Ovary (tissue), 9 donors: ENCODE data around the gene KLK6. TPM values are rescaled to one million over a fixed set of nuclear protein-coding genes. Genes with fewer than 3 reads are reported as not detected.

Experiments
- DNase-seq, 5 donors: peaks; one replicate each; pipeline ENCODE4 v3.0.0-alpha.2; 2019 to 2020
- H3K27ac ChIP-seq, 2 donors: fragments of 200-600 bp; one replicate each; pipeline versions ENCODE4 v1.5.1 to v1.8.0; 2019 to 2022
- H3K27me3 ChIP-seq: fragments of 200-600 bp; one replicate; pipeline ENCODE4 v1.8.0; 2022
- H3K36me3 ChIP-seq: fragments of 200-600 bp; sonication (generic); one replicate; pipeline ENCODE4 v1.5.1; 2019
- H3K4me1 ChIP-seq: one replicate; pipeline ENCODE4 v1.8.1; 2013; ENCODE audit warnings: mild to moderate bottlenecking, moderate library complexity; ENCODE audit not compliant: insufficient read depth
- H3K4me3 ChIP-seq: fragments of 200-600 bp; sonication (generic); one replicate; pipeline ENCODE4 v1.5.1; 2017
- H3K9me3 ChIP-seq, 2 donors: fragments of 200-600 bp in 1 of 2; sonication (generic) in 1 of 2; one replicate each; pipeline versions ENCODE4 v1.5.1 to v1.8.1; 2013 to 2019; ENCODE audit warnings: mild to moderate bottlenecking in 1 of 2, moderate library complexity in 1 of 2
- EP300 ChIP-seq: sonication (generic); formaldehyde crosslinking; IDR thresholded peaks from one replicate; pipeline ENCODE4 v1.6.1; 2017; ENCODE audit warnings: antibody characterized with exemption
- POLR2A ChIP-seq: fragments of 450-650 bp; IDR thresholded peaks from one replicate; pipeline ENCODE4 v1.6.1; 2017; ENCODE audit warnings: antibody characterized with exemption, mild to moderate bottlenecking, moderate library complexity
- WGBS, 3 donors: extraction: QIAGEN DNeasy Blood & Tissue Kit in 1 of 3; methylation state at CpG; one replicate each; pipeline versions ENCODE4 v1.1.5 to v1.1.7; 2013 to 2017; 5-methylcytosine and 5-hydroxymethylcytosine counted together
- intact Hi-C, 4 donors: fragments of 100-400 bp; cut with DNase I; formaldehyde crosslinking; loops; one replicate each; pipeline versions ENCODE4 v1.11.0 to v1.15.1; 2022 to 2023
- polyA plus RNA-seq, 2 donors: library from polyadenylated mRNA; stranded (reverse); fragments of 200-250 nt in 1 of 2; fragments of 350-450 nt in 1 of 2; fragmentation: Illumina TruSeq in 1 of 2; extraction: RNeasy Lipid Tissue Mini Kit (QIAGEN cat#74804) in 1 of 2; gene quantifications; one replicate each; pipeline ENCODE4 v1.2.3, GENCODE V29; 2013 to 2014
- total RNA-seq, 7 donors: library from RNA; depleted of rRNA in 2 of 7; stranded (reverse); fragments of >200 nt in 2 of 7; fragmentation: NEBNext Ultra II Directional in 3 of 7; extraction: Animal tissue kit (Norgen Biotek cat#: 25700) in 3 of 7; gene quantifications; one replicate each; pipeline versions ENCODE4 v1.1.0 to v1.2.4, GENCODE V29; 2016 to 2023
- TF ChIP-seq, protein P1 (sequence below), 3 donors: fragments of 450-650 bp in 2 of 3; fragments of 200-600 bp in 1 of 3; IDR thresholded peaks; one replicate each; pipeline versions ENCODE4 v1.5.1 to v1.8.0; 2016 to 2022; ENCODE audit warnings: antibody characterized with exemption in 3 of 3, mild to moderate bottlenecking in 1 of 3
- donor health status: DM: no; HTN: no; CAD: no; lungs with moderate emphysema.
- donor health status: DM: no; HTN: no; CAD: no.
- donor health status: Bipolar disorder and iron deficiency.
- donor health status: DM: yes; HTN: yes; CAD: no.
- donor health status: DM: no; HTN: no; CAD: no.
- donor health status: DM: yes; HTN: yes; CAD: no.

The KLK6 gene
- total and polyA plus RNA-seq, 9 donors, result 0.07 to 21.7 (median 1.9) TPM; not detected in 3

GRCh38 chr19:51003316-51003715 is 33.9 kb upstream of the KLK6 start:
- H3K36me3 ChIP-seq, result no peaks in the 10 kb centered on the region
- H3K27ac ChIP-seq, result no peak overlapping the region
- no peak for TF ChIP-seq POLR2A
- no peak for TF ChIP-seq EP300
- TF ChIP-seq, protein P1, sequence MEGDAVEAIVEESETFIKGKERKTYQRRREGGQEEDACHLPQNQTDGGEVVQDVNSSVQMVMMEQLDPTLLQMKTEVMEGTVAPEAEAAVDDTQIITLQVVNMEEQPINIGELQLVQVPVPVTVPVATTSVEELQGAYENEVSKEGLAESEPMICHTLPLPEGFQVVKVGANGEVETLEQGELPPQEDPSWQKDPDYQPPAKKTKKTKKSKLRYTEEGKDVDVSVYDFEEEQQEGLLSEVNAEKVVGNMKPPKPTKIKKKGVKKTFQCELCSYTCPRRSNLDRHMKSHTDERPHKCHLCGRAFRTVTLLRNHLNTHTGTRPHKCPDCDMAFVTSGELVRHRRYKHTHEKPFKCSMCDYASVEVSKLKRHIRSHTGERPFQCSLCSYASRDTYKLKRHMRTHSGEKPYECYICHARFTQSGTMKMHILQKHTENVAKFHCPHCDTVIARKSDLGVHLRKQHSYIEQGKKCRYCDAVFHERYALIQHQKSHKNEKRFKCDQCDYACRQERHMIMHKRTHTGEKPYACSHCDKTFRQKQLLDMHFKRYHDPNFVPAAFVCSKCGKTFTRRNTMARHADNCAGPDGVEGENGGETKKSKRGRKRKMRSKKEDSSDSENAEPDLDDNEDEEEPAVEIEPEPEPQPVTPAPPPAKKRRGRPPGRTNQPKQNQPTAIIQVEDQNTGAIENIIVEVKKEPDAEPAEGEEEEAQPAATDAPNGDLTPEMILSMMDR (IDR thresholded peaks at IDR 0.05), result no peak
- no peaks in the 10 kb centered on the region for H3K4me1 ChIP-seq
- 74 to 78% (median 77%) methylated on average over 7 of the region's 7 CpGs for WGBS, 3 donors
- no peaks in the 10 kb centered on the region for H3K27me3 ChIP-seq
- H3K4me3 ChIP-seq, result no peak overlapping the region
- H3K9me3 ChIP-seq, result no peaks in the 10 kb centered on the region
- intact Hi-C loops, result no loop called here
- DNase-seq, result no peak

GRCh38 chr19:51002542-51003311 is 33.3 kb upstream of the KLK6 start:
- Histone ChIP-seq H3K4me1 (no peaks in the 10 kb centered on the region), H3K27me3 (no peaks in the 10 kb centered on the region), H3K4me3 (no peak overlapping the region), H3K9me3 (no peaks in the 10 kb centered on the region), H3K27ac (no peak overlapping the region), H3K36me3 (no peaks in the 10 kb centered on the region)
- DNase-seq, result peak in 1 of 5 donors; percentile 28
- TF ChIP-seq POLR2A, result no peak
- TF ChIP-seq, protein P1 (IDR thresholded peaks at IDR 0.05), result no peak
- no peak for TF ChIP-seq EP300
- intact Hi-C loops, result no loop called here
- WGBS, 3 donors, result 50 to 66% (median 56%) methylated on average over 41 to 42 of the region's 42 CpGs

- no peaks in the 10 kb centered on the region for H3K4me1 ChIP-seq
- no peak for TF ChIP-seq POLR2A
- TF ChIP-seq, protein P1 (IDR thresholded peaks at IDR 0.05), result no peak
- TF ChIP-seq EP300, result no peak
- no peaks in the 10 kb centered on the region for H3K27me3 ChIP-seq
- WGBS, 3 donors, result 8 to 20% (median 17%) methylated on average over 12 of the region's 12 CpGs
- no peak for DNase-seq
- no peak overlapping the region for H3K27ac ChIP-seq
- intact Hi-C loops, result no loop called here
- no peak overlapping the region for H3K4me3 ChIP-seq
- no peaks in the 10 kb centered on the region for H3K36me3 ChIP-seq
- H3K9me3 ChIP-seq, result no peaks in the 10 kb centered on the region
Measured at GRCh38 chr19:51002089-51002532, 32.7 kb upstream of the KLK6 start.

DNA sequence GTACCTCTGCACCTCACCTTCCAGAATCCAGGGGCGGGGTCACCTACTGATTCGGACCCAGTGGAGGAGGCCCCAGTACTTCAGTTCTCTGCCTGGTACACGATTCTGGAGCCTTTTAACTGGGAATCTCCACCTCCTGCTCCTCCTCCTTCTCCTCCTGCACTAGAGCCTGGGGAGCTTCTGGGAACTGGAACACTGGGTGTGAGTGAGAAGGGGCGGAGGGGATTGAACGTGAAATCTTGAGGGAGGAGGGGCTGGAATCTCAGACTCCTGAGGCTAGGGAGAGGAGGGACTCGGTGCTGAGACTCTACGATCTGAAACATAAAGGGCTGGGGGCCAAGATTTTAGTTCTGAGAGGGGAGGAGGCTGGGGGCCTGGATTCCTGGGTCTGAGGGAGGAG is 32.1 kb upstream of the KLK6 start, which contains the start of gene KLK8:
KLK8 (minus strand) TSS at position 90 of the 400 bp plus-strand sequence. CDS start 437 bp downstream, outside the sequence.
- no peak for DNase-seq
- Histone ChIP-seq H3K36me3 (no peaks in the 10 kb centered on the region), H3K9me3 (no peaks in the 10 kb centered on the region), H3K4me1 (no peaks in the 10 kb centered on the region), H3K27ac (no peak within 1 kb of the TSS), H3K4me3 (no peak within 1 kb of the TSS), H3K27me3 (no peaks in the 10 kb centered on the region)
- TF ChIP-seq POLR2A, result no peak
- TF ChIP-seq, protein P1 (IDR thresholded peaks at IDR 0.05), result no peak
- no peak for TF ChIP-seq EP300
- intact Hi-C loops, result no loop called here
- 11 to 18% (median 12%) methylated on average over 7 of the region's 7 CpGs for WGBS, 3 donors
